DMS79 treated with DMSO at 0.1 percent for 48 hours (cell line): Measurements from ENCODE around the gene PPM1H.
"Not testable (repeated sequence)": the region's sequence is repeated elsewhere in the genome, so short reads cannot be mapped to it uniquely, and the experiment has no call there.

Experiments
- DNase-seq: peaks from one replicate; lab custom pipeline; 2025; lab: John Stamatoyannopoulos, UW

Gene PPM1H

GRCh38 chr12:62834971-62835547, 99.9 kb downstream of the PPM1H start:
- no peak for DNase-seq

GRCh38 chr12:62834406-62834805, 100.5 kb downstream of the PPM1H start:
- DNase-seq: no peak

GRCh38 chr12:62833634-62834033, 101.3 kb downstream of the PPM1H start:
- DNase-seq: no peak

- DNase-seq: no peak
Measured at GRCh38 chr12:62832558-62832957, 102.4 kb downstream of the PPM1H start.

- DNase-seq: no peak
Measured at GRCh38 chr12:62832027-62832426, 102.9 kb downstream of the PPM1H start.

GRCh38 chr12:62827855-62828254, 107.1 kb downstream of the PPM1H start:
- no peak for DNase-seq

GRCh38 chr12:62827042-62827441, 107.9 kb downstream of the PPM1H start:
- no peak for DNase-seq

GRCh38 chr12:62817556-62818271, 117.2 kb downstream of the PPM1H start:
- DNase-seq: no peak

- no peak for DNase-seq
Measured at GRCh38 chr12:62814243-62814642, 120.7 kb downstream of the PPM1H start.

GRCh38 chr12:62813031-62813829, 121.7 kb downstream of the PPM1H start:
- DNase-seq: no peak

GRCh38 chr12:62811481-62811880, 123.5 kb downstream of the PPM1H start:
- not testable (repeated sequence) for DNase-seq

GRCh38 chr12:62808166-62808879, 126.6 kb downstream of the PPM1H start:
- no peak for DNase-seq

- DNase-seq: no peak
Measured at GRCh38 chr12:62806893-62807292, 128.1 kb downstream of the PPM1H start.

- no peak for DNase-seq
Measured at GRCh38 chr12:62806244-62806836, 128.6 kb downstream of the PPM1H start.

GRCh38 chr12:62805517-62805916, 129.4 kb downstream of the PPM1H start:
- no peak for DNase-seq

GRCh38 chr12:62803756-62804155, 131.2 kb downstream of the PPM1H start:
- peak; percentile 41 for DNase-seq

GRCh38 chr12:62802984-62803383, 132.0 kb downstream of the PPM1H start:
- peak; percentile 8 for DNase-seq

GRCh38 chr12:62802321-62802720, 132.6 kb downstream of the PPM1H start:
- DNase-seq: no peak

- no peak for DNase-seq
Measured at GRCh38 chr12:62801796-62802195, 133.2 kb downstream of the PPM1H start.

- no peak for DNase-seq
Measured at GRCh38 chr12:62800707-62801400, 134.1 kb downstream of the PPM1H start.

- no peak for DNase-seq
Measured at GRCh38 chr12:62799766-62800406, 135.1 kb downstream of the PPM1H start.
